Epithelial cell of proximal tubule (primary cell): ENCODE results near the gene HMCES. TPM values are rescaled to one million over a fixed set of nuclear protein-coding genes. Genes with fewer than 3 reads are reported as not detected.
A peak's percentile ranks its signal among the peaks of the same experiment; 100 is the strongest.

Experiments used
- DNase-seq: peaks from one replicate; pipeline ENCODE4 v3.0.0-alpha.2; 2011; ENCODE audit warnings: low read depth
- H3K4me3 ChIP-seq: 2 replicates; pipeline ENCODE4 v1.5.1; 2011; ENCODE audit warnings: low read depth, mild to moderate bottlenecking, low read length
- total RNA-seq: library from RNA; depleted of rRNA; stranded (reverse); fragments of >200 nt; gene quantifications from 2 replicates; pipeline ENCODE4 v1.2.3, GENCODE V29; 2015
- TF ChIP-seq, protein P1 (sequence below): conservative IDR thresholded peaks from 2 replicates; pipeline ENCODE4 v1.5.1; 2012; ENCODE audit warnings: low read depth, mild to moderate bottlenecking, low read length

Gene HMCES
- total RNA-seq, 1 donor from 2014 or later, result 40.3 TPM

DNA sequence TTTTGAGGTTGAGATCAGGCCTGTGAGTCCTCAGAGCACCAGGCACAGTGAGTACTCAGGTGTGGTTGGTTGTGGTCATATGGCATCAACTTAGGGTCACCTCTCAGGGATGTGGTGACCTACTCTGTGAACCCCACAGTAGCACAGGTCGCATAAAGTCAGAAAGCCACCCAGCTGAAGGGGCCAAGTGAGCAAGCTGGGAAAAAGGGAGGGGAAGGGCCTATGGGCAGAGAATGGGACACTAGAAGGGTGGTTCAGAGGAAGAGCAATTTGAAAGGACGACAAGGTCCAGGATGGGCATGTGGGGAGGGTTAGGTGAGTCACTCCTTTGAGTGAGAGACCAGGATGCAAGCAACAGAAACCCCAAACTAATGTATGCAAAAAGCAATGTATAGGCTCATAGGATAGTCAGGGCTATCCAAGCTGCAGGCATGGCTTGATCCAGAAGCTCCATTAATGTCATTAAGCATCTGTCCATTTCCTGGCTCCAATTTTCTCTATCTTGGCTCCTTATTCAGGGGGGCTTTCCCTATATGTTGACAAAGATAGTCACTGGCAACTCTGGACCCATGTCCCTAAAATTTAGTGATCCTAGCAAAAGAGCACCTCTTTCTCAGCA lies 33.5 kb downstream of the HMCES start:
- no peak for DNase-seq
- H3K4me3 ChIP-seq, result no peak overlapping the region
- TF ChIP-seq, protein P1, sequence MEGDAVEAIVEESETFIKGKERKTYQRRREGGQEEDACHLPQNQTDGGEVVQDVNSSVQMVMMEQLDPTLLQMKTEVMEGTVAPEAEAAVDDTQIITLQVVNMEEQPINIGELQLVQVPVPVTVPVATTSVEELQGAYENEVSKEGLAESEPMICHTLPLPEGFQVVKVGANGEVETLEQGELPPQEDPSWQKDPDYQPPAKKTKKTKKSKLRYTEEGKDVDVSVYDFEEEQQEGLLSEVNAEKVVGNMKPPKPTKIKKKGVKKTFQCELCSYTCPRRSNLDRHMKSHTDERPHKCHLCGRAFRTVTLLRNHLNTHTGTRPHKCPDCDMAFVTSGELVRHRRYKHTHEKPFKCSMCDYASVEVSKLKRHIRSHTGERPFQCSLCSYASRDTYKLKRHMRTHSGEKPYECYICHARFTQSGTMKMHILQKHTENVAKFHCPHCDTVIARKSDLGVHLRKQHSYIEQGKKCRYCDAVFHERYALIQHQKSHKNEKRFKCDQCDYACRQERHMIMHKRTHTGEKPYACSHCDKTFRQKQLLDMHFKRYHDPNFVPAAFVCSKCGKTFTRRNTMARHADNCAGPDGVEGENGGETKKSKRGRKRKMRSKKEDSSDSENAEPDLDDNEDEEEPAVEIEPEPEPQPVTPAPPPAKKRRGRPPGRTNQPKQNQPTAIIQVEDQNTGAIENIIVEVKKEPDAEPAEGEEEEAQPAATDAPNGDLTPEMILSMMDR, result no peak

DNA sequence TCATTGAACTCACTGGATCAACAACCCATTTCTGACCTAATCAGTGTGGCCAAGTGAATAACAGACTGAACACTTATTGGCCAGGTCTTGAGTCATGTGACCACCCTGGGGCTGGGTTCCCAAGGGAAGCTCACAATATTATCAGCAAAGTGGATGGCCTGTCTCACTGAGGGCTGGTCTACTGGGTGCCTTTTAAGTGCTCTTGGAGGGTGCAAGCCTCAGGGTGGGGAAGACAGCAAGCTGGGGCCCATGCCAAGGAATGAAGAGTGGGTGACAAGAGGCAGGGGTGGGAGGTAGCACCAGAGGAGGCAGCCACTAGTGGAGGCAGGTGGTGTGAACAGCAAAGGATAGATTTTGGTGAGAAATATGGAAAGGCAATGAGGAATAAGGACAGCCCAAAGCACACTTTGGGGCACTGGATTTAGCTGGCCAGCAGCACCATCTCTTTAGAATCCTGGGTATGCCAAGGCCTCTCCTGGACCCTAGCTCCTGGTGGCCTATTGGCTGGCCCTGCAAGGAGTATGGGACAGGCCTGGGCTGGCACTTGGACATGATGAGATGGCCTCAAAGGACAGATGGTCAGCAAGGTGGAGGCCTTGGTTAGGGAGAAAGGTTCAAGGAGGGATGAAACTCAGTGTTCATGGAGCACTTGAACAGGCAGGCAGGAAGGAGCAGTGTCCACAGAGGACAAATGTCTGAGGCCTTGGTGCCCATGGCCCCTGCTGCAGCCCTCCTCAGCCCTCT lies 34.2 kb downstream of the HMCES start:
- TF ChIP-seq, protein P1, result no peak
- H3K4me3 ChIP-seq, result no peak overlapping the region
- no peak for DNase-seq

DNA sequence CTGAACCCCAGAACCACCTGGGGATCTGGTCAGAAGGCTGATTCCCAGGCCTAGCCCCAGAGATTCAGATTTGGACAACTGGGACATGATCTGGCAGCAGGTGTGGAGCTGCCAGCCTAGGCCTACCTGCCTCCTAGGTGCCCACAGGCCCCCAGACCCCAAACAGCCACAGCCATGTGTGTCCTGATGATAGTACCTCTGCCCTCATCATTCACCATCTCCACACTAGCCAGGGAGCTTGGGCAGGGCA lies 34.7 kb downstream of the HMCES start:
- no peak overlapping the region for H3K4me3 ChIP-seq
- TF ChIP-seq, protein P1, result no peak
- DNase-seq, result no peak

DNA sequence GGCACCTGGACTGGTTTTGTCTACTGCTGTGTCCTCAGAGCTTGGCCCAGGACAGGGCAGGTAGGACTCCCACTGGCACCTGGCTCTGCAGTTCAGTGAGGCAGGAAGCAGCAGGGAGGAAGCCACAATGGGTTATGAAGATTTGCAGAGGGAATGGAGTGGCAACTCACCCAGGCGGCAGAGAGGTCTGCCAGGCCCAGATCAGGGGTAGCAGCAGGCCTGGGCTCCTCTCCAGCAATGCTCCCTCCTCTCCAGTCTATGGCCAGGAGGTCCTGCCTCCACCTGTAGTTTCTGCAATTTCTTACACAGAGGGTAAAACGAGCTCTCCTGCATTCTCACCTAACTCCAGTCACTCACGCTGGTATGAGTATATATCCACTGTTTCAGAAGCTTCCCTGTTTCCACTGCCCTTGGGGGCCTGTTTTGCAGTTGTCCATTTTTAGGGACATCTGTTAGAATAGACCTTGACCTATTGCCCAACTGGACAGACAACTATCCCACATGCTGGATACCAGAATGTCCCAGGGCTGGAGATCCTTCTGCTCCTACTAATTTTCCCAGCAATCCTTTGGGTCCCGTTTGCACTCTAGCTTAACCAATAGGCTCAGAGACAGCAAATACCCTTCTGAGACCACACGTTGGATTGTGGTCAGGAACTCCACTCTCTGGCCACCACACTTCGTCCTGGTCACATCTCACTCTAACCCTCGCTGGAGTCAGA lies 35.2 kb downstream of the HMCES start:
- DNase-seq, result no peak
- TF ChIP-seq, protein P1, result no peak
- no peak overlapping the region for H3K4me3 ChIP-seq

DNA sequence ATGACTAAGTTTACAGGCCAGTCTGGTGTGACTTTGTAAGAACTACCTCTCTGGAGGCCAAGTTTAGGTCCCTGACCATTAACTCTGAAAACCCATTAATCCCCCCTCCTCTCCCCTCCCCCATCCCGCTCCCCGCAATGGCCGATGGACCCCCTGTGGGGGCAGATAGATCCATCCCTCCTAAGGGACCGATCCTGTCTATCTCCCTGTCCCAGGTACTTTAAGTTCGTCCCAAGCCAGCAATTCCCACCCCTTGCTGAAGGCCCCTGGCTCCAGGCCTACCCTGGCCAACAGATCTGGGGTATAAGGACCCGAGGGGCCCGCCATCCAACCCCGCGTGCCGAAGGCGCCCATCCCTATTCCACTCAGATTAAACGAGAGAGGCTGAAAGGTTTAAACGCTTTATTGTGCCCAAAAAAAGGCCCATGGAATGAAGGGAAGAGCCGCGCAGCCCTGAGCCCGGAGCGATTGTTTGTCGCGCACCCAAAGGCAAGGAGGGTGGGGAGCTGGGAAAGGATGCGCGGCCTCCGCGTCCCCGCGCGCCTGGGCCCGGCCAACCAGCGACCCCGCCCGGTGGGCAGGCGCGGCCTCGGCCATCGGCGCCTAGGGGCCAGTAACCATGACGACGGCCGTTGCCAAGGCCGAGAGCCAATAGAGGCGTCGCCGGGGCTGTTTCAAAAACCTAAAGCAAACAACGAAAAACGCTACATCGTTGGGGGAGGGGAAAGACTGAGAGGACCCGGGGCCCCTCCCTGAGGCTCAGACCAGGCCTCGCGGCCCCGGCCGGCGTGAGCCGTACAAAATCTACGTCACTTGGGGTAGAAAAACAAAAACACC lies 35.9 kb downstream of the HMCES start:
- TF ChIP-seq, protein P1, result peak; percentile 14
- no peak for DNase-seq

DNA sequence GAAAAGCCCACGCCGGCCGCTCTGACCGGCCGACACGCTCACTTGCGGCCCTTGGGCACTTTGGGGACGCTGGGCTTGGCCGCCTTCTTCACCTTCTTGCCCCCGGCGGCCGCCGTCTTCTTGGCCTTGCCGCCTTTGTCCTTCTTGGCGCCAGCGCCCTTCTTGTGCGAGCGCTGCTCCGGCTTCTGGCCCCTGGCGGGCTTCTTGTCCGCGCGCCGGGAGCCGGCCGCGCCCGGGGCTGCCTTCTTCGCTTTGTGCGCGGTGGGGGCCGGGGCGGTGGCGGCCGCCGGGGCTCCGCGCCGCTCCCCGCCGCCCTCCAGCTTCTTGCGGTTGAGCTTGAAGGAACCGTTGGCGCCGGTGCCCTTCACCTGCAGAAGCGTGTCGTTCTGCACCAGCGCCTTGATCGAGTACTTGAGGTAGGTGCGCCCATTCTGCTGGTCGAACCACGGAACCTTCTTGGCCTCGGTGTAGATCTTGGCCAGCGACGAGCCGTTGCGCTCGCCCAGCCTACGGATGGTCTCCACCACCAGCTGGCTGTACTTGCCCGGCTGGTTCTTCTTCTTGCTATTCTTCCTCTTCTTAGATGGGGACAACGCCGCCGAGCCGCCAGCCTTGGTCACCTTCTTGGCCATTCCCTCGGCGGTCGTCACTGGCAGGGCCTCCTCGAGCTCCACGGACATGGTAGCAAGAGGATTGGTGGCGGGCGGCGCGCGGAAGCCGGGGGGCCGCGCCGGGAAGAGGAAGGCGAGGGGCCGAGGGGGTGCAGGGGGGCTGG lies 36.7 kb downstream of the HMCES start:
- TF ChIP-seq, protein P1, result no peak
- peak overlapping the region; percentile 85 for H3K4me3 ChIP-seq
- DNase-seq, result no peak

More for the DNA sequence above, 35.9 kb downstream of the HMCES start:
- H3K4me3 ChIP-seq, result peak overlapping the region; percentile 85
